HL-60 (cell line): Measurements from ENCODE around the gene LEMD2.

Experiments used
- DNase-seq, 2 experiments: peaks; one replicate each; pipeline ENCODE4 v3.0.0-alpha.2; 2010 to 2020; ENCODE audit warnings: low read depth in 1 of 2, low spot score in 1 of 2
- H3K27ac ChIP-seq: fragments of 250-450 bp; sonication (Bioruptor Pico); replicated peaks from 2 replicates; pipeline ENCODE4 v1.5.1; 2020; ENCODE audit warnings: mild to moderate bottlenecking, moderate library complexity
- H3K27me3 ChIP-seq: fragments of 250-450 bp; sonication (Bioruptor Pico); 2 replicates; pipeline ENCODE4 v1.5.1; 2021; ENCODE audit warnings: mild to moderate bottlenecking, moderate library complexity; ENCODE audit not compliant: insufficient read depth, poor library complexity, severe bottlenecking
- H3K4me3 ChIP-seq: replicated peaks from 2 replicates; pipeline ENCODE4 v1.5.1; 2011; ENCODE audit warnings: mild to moderate bottlenecking, control low read depth, low read length; ENCODE audit not compliant: insufficient read depth
- CTCF ChIP-seq: IDR thresholded peaks from one replicate; pipeline ENCODE4 v1.5.1; 2011; ENCODE audit warnings: low read length, control low read depth, inconsistent platforms; ENCODE audit not compliant: insufficient read depth
- GABPA ChIP-seq: IDR thresholded peaks from 2 replicates; pipeline ENCODE4 v1.6.1; 2012; ENCODE audit warnings: low read depth
- POLR2AphosphoS5 ChIP-seq: IDR thresholded peaks from 2 replicates; pipeline ENCODE4 v1.6.1; 2012; ENCODE audit warnings: low read depth
- REST ChIP-seq: IDR thresholded peaks from 2 replicates; pipeline ENCODE4 v1.6.1; 2012; ENCODE audit warnings: low read depth; ENCODE audit not compliant: insufficient replicate concordance
- SPI1 ChIP-seq: IDR thresholded peaks from 2 replicates; pipeline ENCODE4 v1.6.1; 2012; ENCODE audit warnings: low read depth, mild to moderate bottlenecking, borderline replicate concordance

The LEMD2 gene

GRCh38 chr6:33820784-33821520, 32.0 kb upstream of the LEMD2 start:
- Histone ChIP-seq H3K27me3 (peaks cover 8% of the 10 kb centered on the region), H3K27ac (no peak overlapping the region), H3K4me3 (no peak overlapping the region)
- no peak for TF ChIP-seq POLR2AphosphoS5
- no peak for TF ChIP-seq REST
- TF ChIP-seq GABPA = no peak
- no peak for DNase-seq

GRCh38 chr6:33820243-33820642, 31.3 kb upstream of the LEMD2 start:
- TF ChIP-seq POLR2AphosphoS5 (no peak), GABPA (no peak), REST (no peak)
- DNase-seq = no peak
- peaks cover 8% of the 10 kb centered on the region for H3K27me3 ChIP-seq
- no peak overlapping the region for H3K4me3 ChIP-seq
- H3K27ac ChIP-seq = no peak overlapping the region

GRCh38 chr6:33819021-33819420, 30.1 kb upstream of the LEMD2 start:
- TF ChIP-seq GABPA = no peak
- TF ChIP-seq SPI1 = no peak
- no peak for TF ChIP-seq REST
- TF ChIP-seq POLR2AphosphoS5 = no peak
- no peak for TF ChIP-seq CTCF
- H3K27ac ChIP-seq = no peak overlapping the region
- H3K27me3 ChIP-seq = peaks cover 8% of the 10 kb centered on the region
- no peak overlapping the region for H3K4me3 ChIP-seq
- DNase-seq = no peak

- Histone ChIP-seq H3K4me3 (no peak overlapping the region), H3K27ac (no peak overlapping the region), H3K27me3 (peaks cover 8% of the 10 kb centered on the region)
- no peak for DNase-seq
- TF ChIP-seq GABPA = no peak
- no peak for TF ChIP-seq CTCF
- TF ChIP-seq REST = no peak
Measured at GRCh38 chr6:33818293-33818692, 29.4 kb upstream of the LEMD2 start.
